Esophagus muscularis mucosa (tissue), 4 donors: ENCODE results near the gene CYS1. TPM values are rescaled to one million over a fixed set of nuclear protein-coding genes. Genes with fewer than 3 reads are reported as not detected.

ENCODE experiments used
- DNase-seq: peaks from one replicate; pipeline ENCODE4 v3.0.0-alpha.2; 2017; ENCODE audit errors: extremely low spot score
- H3K27ac ChIP-seq, 4 donors: fragments of 200-600 bp; sonication (generic); replicated peaks in 1 of 4; 1 replicate in 3 of 4; 2 replicates in 1 of 4; pipeline ENCODE4 v1.5.1; 2016 to 2019; ENCODE audit warnings: mild to moderate bottlenecking in 1 of 4
- H3K27me3 ChIP-seq, 4 donors: fragments of 200-600 bp; sonication (generic); one replicate each; pipeline versions ENCODE4 v1.5.1 to v1.6.0; 2016 to 2019
- H3K36me3 ChIP-seq, 4 donors: fragments of 200-600 bp; sonication (generic); one replicate each; pipeline ENCODE4 v1.5.1; 2016 to 2019
- H3K4me1 ChIP-seq, 4 donors: fragments of 200-600 bp; sonication (generic); one replicate each; pipeline ENCODE4 v1.5.1; 2016 to 2019
- H3K4me3 ChIP-seq, 4 donors: fragments of 200-600 bp; sonication (generic); 1 replicate in 2 of 4; 2 replicates in 2 of 4; pipeline ENCODE4 v1.5.1; 2016 to 2019; ENCODE audit warnings: mild to moderate bottlenecking in 4 of 4, moderate library complexity in 1 of 4
- H3K9me3 ChIP-seq, 4 donors: fragments of 200-600 bp; sonication (generic); 1 replicate in 3 of 4; 2 replicates in 1 of 4; pipeline ENCODE4 v1.5.1; 2016 to 2019
- EP300 ChIP-seq: sonication (generic); formaldehyde crosslinking; IDR thresholded peaks from one replicate; pipeline ENCODE4 v1.6.1; 2017; ENCODE audit warnings: antibody characterized with exemption
- POLR2A ChIP-seq: fragments of 450-650 bp; IDR thresholded peaks from one replicate; pipeline ENCODE4 v1.6.1; 2017; ENCODE audit warnings: antibody characterized with exemption, moderate library complexity, mild to moderate bottlenecking, low read depth
- POLR2AphosphoS5 ChIP-seq, 2 donors: sonication (generic); formaldehyde crosslinking; IDR thresholded peaks; one replicate each; pipeline ENCODE4 v1.6.1; 2017; ENCODE audit warnings: antibody characterized with exemption in 2 of 2
- WGBS: methylation state at CpG from one replicate; pipeline ENCODE4 v1.1.5; 2018; 5-methylcytosine and 5-hydroxymethylcytosine counted together
- intact Hi-C: fragments of 100-400 bp; cut with DNase I; formaldehyde crosslinking; loops from one replicate; pipeline ENCODE4 v1.15.1; 2023
- total RNA-seq, 4 donors: library from RNA; depleted of rRNA; stranded (reverse); fragments of >200 nt; gene quantifications; one replicate each; pipeline versions ENCODE4 v1.1.0 to v1.2.1, GENCODE V29; 2016
- TF ChIP-seq, protein P1 (sequence below), 3 experiments: fragments of 200-600 bp in 2 of 3; fragments of 450-650 bp in 1 of 3; sonication (generic) in 2 of 3; IDR thresholded peaks; one replicate each; pipeline ENCODE4 v1.5.1; 2017 to 2019; ENCODE audit warnings: antibody characterized with exemption in 3 of 3, mild to moderate bottlenecking in 2 of 3, moderate library complexity in 1 of 3

CYS1 gene
- total RNA-seq, 4 donors from 2014 or later = 16.9 to 56.4 (median 35.4) TPM

DNA sequence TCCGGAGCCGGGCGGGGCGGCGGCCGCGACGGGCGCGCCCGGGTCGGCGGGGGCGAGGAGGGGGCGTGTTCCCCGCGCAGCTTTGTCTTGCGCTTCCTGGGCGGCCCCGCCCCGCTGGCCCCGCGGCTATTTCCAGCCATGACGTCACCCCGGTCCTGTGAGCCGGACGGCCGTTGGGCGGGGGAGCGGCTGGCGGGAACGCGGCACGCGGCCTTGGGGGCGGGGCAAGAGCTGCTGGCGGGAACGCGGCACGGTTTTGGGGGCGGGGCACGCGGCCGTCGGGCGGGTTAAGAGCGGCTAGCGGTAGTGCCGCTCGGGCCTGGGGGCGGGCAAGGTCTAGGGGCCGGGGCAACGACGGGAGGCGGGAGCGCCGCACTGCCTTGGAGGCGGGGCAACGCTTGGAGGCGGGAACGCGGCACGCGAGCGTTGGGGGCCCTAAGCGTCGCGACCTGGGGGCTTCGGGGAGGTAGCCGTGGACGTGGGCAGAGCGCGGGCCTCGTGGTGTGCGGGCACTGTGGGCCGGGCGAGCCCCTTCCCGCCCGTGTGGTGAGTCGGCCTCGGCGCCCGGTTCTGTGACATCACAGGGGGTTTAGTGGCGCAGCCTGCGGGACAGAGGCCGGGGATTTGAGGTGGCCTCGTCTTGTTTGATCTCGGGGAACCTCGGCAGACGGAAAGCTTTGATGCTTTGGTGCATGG lies 36.2 kb downstream of the CYS1 start:
- Histone ChIP-seq H3K4me1 (peaks cover 79 to 86% (median 84%) of the 10 kb centered on the region in 4 donors), H3K9me3 (no peaks in the 10 kb centered on the region), H3K4me3 (peak overlapping the region; percentile 69 to 97 (median 76)), H3K36me3 (peaks cover 13 to 34% (median 27%) of the 10 kb centered on the region in 4 donors), H3K27ac (peak overlapping the region; percentile 96 to 99 (median 98)), H3K27me3 (no peaks in the 10 kb centered on the region)
- DNase-seq = peak; percentile 99
- 10% methylated on average over 15 of the region's 90 CpGs for WGBS
- TF ChIP-seq POLR2A (peak; percentile 64), EP300 (peak; percentile 83), POLR2AphosphoS5 (IDR thresholded peaks at IDR 0.05) (peak; percentile 78 to 81)
- TF ChIP-seq, protein P1, sequence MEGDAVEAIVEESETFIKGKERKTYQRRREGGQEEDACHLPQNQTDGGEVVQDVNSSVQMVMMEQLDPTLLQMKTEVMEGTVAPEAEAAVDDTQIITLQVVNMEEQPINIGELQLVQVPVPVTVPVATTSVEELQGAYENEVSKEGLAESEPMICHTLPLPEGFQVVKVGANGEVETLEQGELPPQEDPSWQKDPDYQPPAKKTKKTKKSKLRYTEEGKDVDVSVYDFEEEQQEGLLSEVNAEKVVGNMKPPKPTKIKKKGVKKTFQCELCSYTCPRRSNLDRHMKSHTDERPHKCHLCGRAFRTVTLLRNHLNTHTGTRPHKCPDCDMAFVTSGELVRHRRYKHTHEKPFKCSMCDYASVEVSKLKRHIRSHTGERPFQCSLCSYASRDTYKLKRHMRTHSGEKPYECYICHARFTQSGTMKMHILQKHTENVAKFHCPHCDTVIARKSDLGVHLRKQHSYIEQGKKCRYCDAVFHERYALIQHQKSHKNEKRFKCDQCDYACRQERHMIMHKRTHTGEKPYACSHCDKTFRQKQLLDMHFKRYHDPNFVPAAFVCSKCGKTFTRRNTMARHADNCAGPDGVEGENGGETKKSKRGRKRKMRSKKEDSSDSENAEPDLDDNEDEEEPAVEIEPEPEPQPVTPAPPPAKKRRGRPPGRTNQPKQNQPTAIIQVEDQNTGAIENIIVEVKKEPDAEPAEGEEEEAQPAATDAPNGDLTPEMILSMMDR (IDR thresholded peaks at IDR 0.05) = no peak
- intact Hi-C loops = no loop called here

- TF ChIP-seq POLR2AphosphoS5 (IDR thresholded peaks at IDR 0.05) = peak; percentile 47 to 81
- TF ChIP-seq POLR2A = peak; percentile 48
- peak; percentile 47 for TF ChIP-seq EP300
- TF ChIP-seq, protein P1 (IDR thresholded peaks at IDR 0.05) = peak in 1 of 3 experiments; percentile 12
- Histone ChIP-seq H3K4me1 (peaks cover 76 to 86% (median 82%) of the 10 kb centered on the region in 4 donors), H3K9me3 (no peaks in the 10 kb centered on the region), H3K27ac (peak within 1 kb of the TSS; percentile 96 to 99 (median 98)), H3K36me3 (peaks cover 12 to 27% (median 23%) of the 10 kb centered on the region in 4 donors), H3K4me3 (peak within 1 kb of the TSS; percentile 69 to 97 (median 76)), H3K27me3 (no peaks in the 10 kb centered on the region)
- intact Hi-C loops = no loop called here
- WGBS = 1% methylated on average over 14 of the region's 104 CpGs
- peak; percentile 97 for DNase-seq
Measured at GRCh38 chr2:10043256-10043905, 36.8 kb downstream of the CYS1 start, which contains the start of gene KLF11. TSS of gene KLF11 (plus strand) at chr2:10043550. CDS start at chr2:10043717, 167 bp downstream.

GRCh38 chr2:10042301-10043161 lies 37.7 kb downstream of the CYS1 start:
- intact Hi-C loops = no loop called here
- peak overlapping the region; percentile 69 to 97 (median 76) for H3K4me3 ChIP-seq

GRCh38 chr2:10041711-10042110 lies 38.5 kb downstream of the CYS1 start:
- Histone ChIP-seq H3K9me3 (no peaks in the 10 kb centered on the region), H3K4me3 (peak overlapping the region in 3 of 4 donors; percentile 69 to 97 (median 76)), H3K36me3 (peaks cover 0 to 10% (median 7%) of the 10 kb centered on the region in 4 donors), H3K27me3 (no peaks in the 10 kb centered on the region), H3K4me1 (peaks cover 75 to 85% (median 81%) of the 10 kb centered on the region in 4 donors), H3K27ac (peak overlapping the region; percentile 94 to 99 (median 97))
- no peak for TF ChIP-seq POLR2AphosphoS5 (IDR thresholded peaks at IDR 0.05)
- no peak for TF ChIP-seq POLR2A
- TF ChIP-seq, protein P1 (IDR thresholded peaks at IDR 0.05) = no peak
- TF ChIP-seq EP300 = no peak
- intact Hi-C loops = no loop called here
- DNase-seq = no peak
- 84% methylated on average over 14 of the region's 14 CpGs for WGBS

More at GRCh38 chr2:10042301-10043161, 37.7 kb downstream of the CYS1 start:
- no peaks in the 10 kb centered on the region for H3K27me3 ChIP-seq
- peak; percentile 97 for DNase-seq
- H3K9me3 ChIP-seq = no peaks in the 10 kb centered on the region
- H3K27ac ChIP-seq = peak overlapping the region; percentile 94 to 99 (median 97)
- H3K4me1 ChIP-seq = peaks cover 75 to 86% (median 81%) of the 10 kb centered on the region in 4 donors
- peaks cover 3 to 19% (median 15%) of the 10 kb centered on the region in 4 donors for H3K36me3 ChIP-seq
- WGBS = 14% methylated on average over 35 of the region's 54 CpGs
- peak; percentile 11 for TF ChIP-seq EP300
- peak; percentile 15 for TF ChIP-seq POLR2A
- TF ChIP-seq, protein P1 (IDR thresholded peaks at IDR 0.05) = peak in 1 of 3 experiments; percentile 32
- TF ChIP-seq POLR2AphosphoS5 (IDR thresholded peaks at IDR 0.05) = peak; percentile 75 to 85
